Smooth muscle cell (in vitro differentiated cells): ENCODE measurements around the gene MYNN. TPM values are rescaled to one million over a fixed set of nuclear protein-coding genes. Genes with fewer than 3 reads are reported as not detected.

Experiments used
- DNase-seq: peaks from one replicate; lab custom pipeline; 2025; ENCODE audit not compliant: unreplicated experiment; lab: John Stamatoyannopoulos, UW
- H2AFZ ChIP-seq: fragments of 200-600 bp; sonication (generic); 2 replicates; pipeline ENCODE4 v1.6.0; 2016; ENCODE audit warnings: antibody characterized with exemption, low read depth, mild to moderate bottlenecking
- H3F3A ChIP-seq: fragments of 200-600 bp; sonication (generic); 2 replicates; pipeline ENCODE4 v1.6.0; 2017; ENCODE audit warnings: antibody characterized with exemption, low read depth
- H3K27ac ChIP-seq: fragments of 200-600 bp; sonication (generic); 2 replicates; pipeline ENCODE4 v1.5.1; 2016; ENCODE audit warnings: low read depth, mild to moderate bottlenecking
- H3K27me3 ChIP-seq: fragments of 200-600 bp; sonication (generic); 2 replicates; pipeline ENCODE4 v1.6.1; 2016; ENCODE audit warnings: low read depth, mild to moderate bottlenecking
- H3K36me3 ChIP-seq: fragments of 200-600 bp; sonication (generic); 2 replicates; pipeline ENCODE4 v1.5.1; 2016; ENCODE audit warnings: low read depth
- H3K4me1 ChIP-seq: fragments of 200-600 bp; sonication (generic); 2 replicates; pipeline ENCODE4 v1.5.1; 2016; ENCODE audit warnings: low read depth
- H3K4me2 ChIP-seq: fragments of 200-600 bp; sonication (generic); 2 replicates; pipeline ENCODE4 v1.6.0; 2016; ENCODE audit warnings: mild to moderate bottlenecking
- H3K4me3 ChIP-seq: fragments of 200-600 bp; sonication (generic); 2 replicates; pipeline ENCODE4 v1.5.1; 2016; ENCODE audit warnings: mild to moderate bottlenecking
- H3K79me2 ChIP-seq: fragments of 200-600 bp; sonication (generic); 2 replicates; pipeline ENCODE4 v1.6.0; 2016; ENCODE audit warnings: low read depth, mild to moderate bottlenecking
- H3K9ac ChIP-seq: fragments of 200-600 bp; sonication (generic); 2 replicates; pipeline ENCODE4 v1.6.0; 2016; ENCODE audit warnings: low read depth
- H3K9me3 ChIP-seq: fragments of 200-600 bp; sonication (generic); replicated peaks from 2 replicates; pipeline ENCODE4 v1.5.1; 2016; ENCODE audit warnings: low read depth
- H4K20me1 ChIP-seq: fragments of 200-600 bp; sonication (generic); 2 replicates; pipeline ENCODE4 v1.6.0; 2016; ENCODE audit warnings: low read depth
- CTCF ChIP-seq: fragments of 200-600 bp; sonication (generic); IDR thresholded peaks from 2 replicates; pipeline ENCODE4 v1.5.1; 2017; ENCODE audit warnings: borderline replicate concordance, mild to moderate bottlenecking, antibody characterized with exemption; ENCODE audit not compliant: insufficient read depth, poor library complexity, severe bottlenecking
- WGBS: methylation state at CpG from one replicate; pipeline ENCODE4 v1.1.7; 2016; ENCODE audit warnings: low lambda C conversion rate; 5-methylcytosine and 5-hydroxymethylcytosine counted together
- polyA plus RNA-seq: library from polyadenylated mRNA; unstranded; fragments of >200 nt; fragmentation: Nextera tagmentation; extraction: Ambion mirVana; gene quantifications from 2 replicates; pipeline ENCODE4 v1.2.1, GENCODE V29; 2016
- total RNA-seq: library from RNA; depleted of rRNA; stranded (reverse); fragments of >200 nt; gene quantifications from 2 replicates; pipeline ENCODE4 v1.2.3, GENCODE V29; 2014

MYNN gene
- total and polyA plus RNA-seq, 2 experiments from 2014 or later: 17.2 to 29.9 TPM

GRCh38 chr3:169790687-169791429, 17.7 kb downstream of the MYNN start:
- Histone ChIP-seq H3K79me2 (no peaks in the 10 kb centered on the region), H3K36me3 (peaks cover 21% of the 10 kb centered on the region), H3K4me1 (no peaks in the 10 kb centered on the region), H3K4me2 (no peak overlapping the region), H3K27ac (no peak overlapping the region), H3K9me3 (no peaks in the 10 kb centered on the region), H3K4me3 (no peak overlapping the region), H2AFZ (no peak overlapping the region), H3K27me3 (no peaks in the 10 kb centered on the region), H4K20me1 (no peaks in the 10 kb centered on the region), H3K9ac (no peak overlapping the region), H3F3A (no peaks in the 10 kb centered on the region)
- 95% methylated on average over 4 of the region's 4 CpGs for WGBS
- no peak for DNase-seq
- TF ChIP-seq CTCF: no peak

GRCh38 chr3:169792359-169792758, 19.2 kb downstream of the MYNN start:
- no peaks in the 10 kb centered on the region for H3K27me3 ChIP-seq
- peaks cover 10% of the 10 kb centered on the region for H3K36me3 ChIP-seq
- DNase-seq: no peak
- no peaks in the 10 kb centered on the region for H3K79me2 ChIP-seq
- no peak overlapping the region for H3K9ac ChIP-seq
- H3K4me3 ChIP-seq: no peak overlapping the region
- no peak overlapping the region for H3K27ac ChIP-seq
- no peaks in the 10 kb centered on the region for H3K9me3 ChIP-seq
- no peak for TF ChIP-seq CTCF
- H4K20me1 ChIP-seq: no peaks in the 10 kb centered on the region
- WGBS: 100% methylated on average over 1 of the region's 1 CpG
- no peaks in the 10 kb centered on the region for H3K4me1 ChIP-seq
- H3K4me2 ChIP-seq: no peak overlapping the region
- no peaks in the 10 kb centered on the region for H3F3A ChIP-seq
- H2AFZ ChIP-seq: no peak overlapping the region

GRCh38 chr3:169804681-169805080, 31.5 kb downstream of the MYNN start:
- H3K4me2 ChIP-seq: no peak overlapping the region
- no peaks in the 10 kb centered on the region for H3F3A ChIP-seq
- no peaks in the 10 kb centered on the region for H3K4me1 ChIP-seq
- H3K27ac ChIP-seq: no peak overlapping the region
- no peaks in the 10 kb centered on the region for H3K27me3 ChIP-seq
- no peak for DNase-seq
- H3K4me3 ChIP-seq: no peak overlapping the region
- no peaks in the 10 kb centered on the region for H3K36me3 ChIP-seq
- 98% methylated on average over 3 of the region's 3 CpGs for WGBS
- H3K9ac ChIP-seq: no peak overlapping the region
- no peaks in the 10 kb centered on the region for H4K20me1 ChIP-seq
- H3K9me3 ChIP-seq: no peaks in the 10 kb centered on the region
- H2AFZ ChIP-seq: no peak overlapping the region
- no peaks in the 10 kb centered on the region for H3K79me2 ChIP-seq
- no peak for TF ChIP-seq CTCF

GRCh38 chr3:169809230-169809795, 36.1 kb downstream of the MYNN start:
- H4K20me1 ChIP-seq: no peaks in the 10 kb centered on the region
- 83% methylated on average over 2 of the region's 2 CpGs for WGBS
- H3K27ac ChIP-seq: no peak overlapping the region
- H3K4me3 ChIP-seq: no peak overlapping the region
- no peaks in the 10 kb centered on the region for H3K27me3 ChIP-seq
- DNase-seq: no peak
- peaks cover 6% of the 10 kb centered on the region for H3K4me1 ChIP-seq
- no peaks in the 10 kb centered on the region for H3K9me3 ChIP-seq
- H3F3A ChIP-seq: no peaks in the 10 kb centered on the region
- H3K4me2 ChIP-seq: no peak overlapping the region
- no peak overlapping the region for H3K9ac ChIP-seq
- no peaks in the 10 kb centered on the region for H3K79me2 ChIP-seq
- no peaks in the 10 kb centered on the region for H3K36me3 ChIP-seq
- H2AFZ ChIP-seq: no peak overlapping the region
- TF ChIP-seq CTCF: no peak
